GM18873 (cell line): ENCODE data around the gene ZNF385D.

Experiments
- ATAC-seq: cut with Tn5 transposase; IDR thresholded peaks from one replicate; pipeline ENCODE4 v1.9.1; 2021; ENCODE audit warnings: mild to moderate bottlenecking, moderate library complexity, moderate number of reproducible peaks; ENCODE audit not compliant: unreplicated experiment, low FRiP score

Gene ZNF385D, protein sequence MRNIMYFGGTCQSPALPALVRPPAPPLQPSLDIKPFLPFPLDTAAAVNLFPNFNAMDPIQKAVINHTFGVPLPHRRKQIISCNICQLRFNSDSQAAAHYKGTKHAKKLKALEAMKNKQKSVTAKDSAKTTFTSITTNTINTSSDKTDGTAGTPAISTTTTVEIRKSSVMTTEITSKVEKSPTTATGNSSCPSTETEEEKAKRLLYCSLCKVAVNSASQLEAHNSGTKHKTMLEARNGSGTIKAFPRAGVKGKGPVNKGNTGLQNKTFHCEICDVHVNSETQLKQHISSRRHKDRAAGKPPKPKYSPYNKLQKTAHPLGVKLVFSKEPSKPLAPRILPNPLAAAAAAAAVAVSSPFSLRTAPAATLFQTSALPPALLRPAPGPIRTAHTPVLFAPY

DNA sequence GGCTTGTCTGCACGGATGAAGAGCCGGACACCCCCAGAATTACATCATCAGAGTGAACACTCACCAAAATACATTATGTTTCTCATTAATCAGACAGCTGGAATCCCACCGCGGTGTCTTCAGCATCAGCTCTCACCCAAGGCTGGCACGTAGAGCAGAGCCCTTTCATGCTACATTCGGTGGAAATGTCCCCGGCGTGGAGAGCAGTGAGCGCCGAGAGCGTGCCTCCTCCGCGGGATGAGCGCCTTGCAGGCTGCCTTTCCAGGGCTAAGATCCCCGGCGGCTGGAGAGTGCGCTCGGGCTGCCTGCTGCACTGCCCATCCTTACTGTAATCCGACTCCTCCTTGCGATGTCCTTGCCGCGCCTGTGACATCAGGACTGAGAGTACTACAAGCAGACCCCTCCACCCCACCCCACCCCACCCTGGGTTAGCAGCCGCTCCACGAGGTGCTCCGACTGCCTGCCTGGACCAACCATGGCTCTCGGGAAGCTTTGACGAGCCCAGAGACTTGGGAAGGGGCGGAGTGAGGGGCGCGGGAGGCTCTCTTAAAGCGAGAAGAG lies at the start of gene ZNF385D:
TSS of gene ZNF385D (minus strand) at position 380 of the 561 bp plus-strand sequence. CDS start at position 86, 294 bp downstream.
- ATAC-seq = no peak

DNA sequence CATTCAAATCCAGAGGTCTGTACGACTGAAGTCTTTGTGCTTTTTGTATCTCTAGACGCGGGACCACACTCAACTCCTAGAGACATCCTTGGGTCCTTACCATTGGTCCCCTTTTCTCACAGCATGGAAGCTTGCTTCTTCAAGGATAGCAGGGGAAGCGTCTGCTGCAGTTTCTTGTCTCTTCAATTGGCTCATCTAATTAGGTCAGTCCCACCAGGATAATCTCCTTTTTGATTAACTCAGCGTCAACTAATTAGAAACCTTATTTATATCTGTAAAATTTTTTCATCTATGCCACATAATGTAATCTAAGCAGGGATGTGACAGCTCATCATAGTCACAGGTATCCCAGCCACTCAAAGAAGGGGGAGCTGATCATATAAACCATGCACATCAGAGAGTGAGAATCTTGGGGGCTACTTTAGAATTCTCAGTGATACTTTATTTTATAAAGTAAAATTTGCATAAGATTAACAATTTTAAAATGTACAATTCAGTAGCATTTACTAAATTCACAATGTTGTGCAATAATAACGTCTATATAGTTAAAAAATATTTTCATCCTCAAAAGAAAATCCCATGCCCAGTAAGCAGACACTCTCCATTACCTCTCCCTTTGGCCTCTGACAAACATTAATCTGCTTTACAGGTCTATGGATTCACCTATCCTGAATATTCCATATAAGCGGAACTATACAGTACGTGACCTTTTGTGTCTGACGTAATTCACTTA lies 47.5 kb upstream of the ZNF385D start:
- no peak for ATAC-seq

DNA sequence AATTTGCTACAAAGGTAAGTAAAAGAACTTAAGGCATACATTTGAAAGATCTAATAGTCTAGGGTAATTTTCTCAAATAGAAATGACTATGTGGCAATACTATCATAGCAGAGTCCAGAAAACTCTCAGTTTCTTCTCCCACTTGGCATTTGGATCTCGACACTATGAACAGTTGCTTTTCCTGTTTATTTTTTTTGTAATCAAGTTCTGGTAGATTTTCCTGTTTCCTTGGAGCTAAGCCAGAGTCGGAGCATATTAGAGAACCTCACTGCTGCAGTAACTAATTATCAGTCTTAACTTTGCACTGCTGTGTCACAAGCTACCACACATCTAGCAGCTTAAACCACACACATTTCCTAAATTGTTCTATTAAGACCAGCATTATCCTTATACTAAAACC lies 44.9 kb upstream of the ZNF385D start:
- no peak for ATAC-seq

DNA sequence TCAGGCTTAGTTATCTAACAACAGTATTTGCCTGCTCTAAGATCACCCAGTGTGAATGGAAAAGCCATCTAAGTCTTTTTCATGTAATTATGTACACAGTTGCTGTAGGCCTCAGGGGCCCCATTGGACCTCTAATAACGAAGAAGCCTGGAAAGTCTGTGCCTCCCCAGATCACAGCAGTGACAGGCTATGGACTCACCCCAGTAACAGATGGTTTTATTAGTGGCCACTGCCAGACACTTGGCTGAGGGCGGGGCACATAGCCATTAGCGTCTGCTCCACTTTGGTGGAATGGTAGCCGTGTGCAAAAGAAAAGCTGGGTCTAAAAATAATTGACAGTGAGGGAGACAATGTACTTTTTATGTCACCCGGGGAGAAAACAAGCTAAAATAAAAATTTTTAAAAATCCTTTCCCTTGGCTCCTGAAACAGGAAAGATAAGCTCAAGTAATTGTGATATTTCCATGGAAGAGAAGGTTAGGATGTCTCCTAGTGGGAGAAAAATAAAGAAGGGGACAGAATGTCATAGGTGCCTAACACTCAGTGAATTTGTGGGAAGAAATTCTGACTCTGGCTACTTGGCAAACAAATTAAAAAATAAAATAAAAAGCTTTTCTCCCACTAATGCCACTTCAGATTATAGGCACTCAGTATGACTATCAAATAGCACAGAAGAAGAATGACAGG lies 44.3 kb upstream of the ZNF385D start:
- ATAC-seq = no peak

DNA sequence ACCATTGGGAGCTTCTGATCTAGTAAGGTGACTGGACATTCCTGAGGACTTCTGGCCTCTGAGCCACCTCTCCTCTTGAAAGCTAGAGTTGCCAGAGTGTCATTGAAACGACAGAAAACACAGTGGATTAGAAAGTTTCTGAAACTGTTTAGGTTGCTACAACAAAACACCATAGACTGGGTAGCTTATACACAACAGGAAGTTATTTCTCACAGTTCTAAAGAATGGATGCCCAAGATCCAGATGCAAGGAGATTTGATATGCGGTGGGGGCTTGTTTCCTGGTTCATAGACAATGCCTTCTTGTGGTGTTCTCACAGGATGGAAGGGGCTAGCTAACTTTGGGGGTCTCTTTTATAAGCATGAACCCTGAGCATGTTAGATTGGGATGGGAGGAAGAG lies 43.3 kb upstream of the ZNF385D start:
- no peak for ATAC-seq

DNA sequence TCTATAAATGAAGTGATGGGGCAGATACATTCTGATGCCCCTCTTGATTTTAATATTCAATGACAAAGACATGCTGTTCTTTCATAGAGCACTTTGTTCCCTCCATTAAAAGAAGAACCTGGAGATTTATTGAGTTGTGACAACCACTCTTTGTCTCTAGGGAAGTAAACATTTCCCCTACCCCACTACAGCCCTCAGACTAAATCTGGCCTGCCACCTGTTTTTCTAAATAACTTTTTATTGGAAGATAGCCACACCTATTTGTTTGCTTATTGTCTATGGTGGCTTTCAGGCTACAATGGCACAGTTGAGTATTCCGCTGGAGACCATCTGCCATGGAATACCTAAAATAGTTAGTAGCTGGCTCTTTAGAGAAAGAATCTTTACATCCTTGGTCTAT lies 41.2 kb upstream of the ZNF385D start:
- ATAC-seq = no peak

DNA sequence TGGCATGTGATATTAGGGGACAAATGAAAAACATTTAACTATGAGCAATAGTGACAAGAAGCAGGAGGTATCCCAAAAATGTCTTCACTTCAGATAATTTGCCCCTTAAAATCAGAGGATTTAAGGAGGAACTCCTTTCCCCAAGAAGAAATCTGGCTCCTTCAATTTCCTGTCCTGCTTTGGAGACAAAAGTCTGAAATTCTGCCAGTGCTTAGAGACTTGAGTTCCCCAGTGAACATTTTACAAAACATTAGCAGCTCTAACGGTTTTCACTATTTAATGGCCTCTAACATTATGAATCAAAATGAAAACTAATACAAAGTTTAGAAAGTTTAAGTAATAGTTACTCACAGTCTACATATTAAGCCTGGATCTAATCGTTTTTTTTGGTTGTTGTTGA lies 40.3 kb upstream of the ZNF385D start:
- no peak for ATAC-seq

DNA sequence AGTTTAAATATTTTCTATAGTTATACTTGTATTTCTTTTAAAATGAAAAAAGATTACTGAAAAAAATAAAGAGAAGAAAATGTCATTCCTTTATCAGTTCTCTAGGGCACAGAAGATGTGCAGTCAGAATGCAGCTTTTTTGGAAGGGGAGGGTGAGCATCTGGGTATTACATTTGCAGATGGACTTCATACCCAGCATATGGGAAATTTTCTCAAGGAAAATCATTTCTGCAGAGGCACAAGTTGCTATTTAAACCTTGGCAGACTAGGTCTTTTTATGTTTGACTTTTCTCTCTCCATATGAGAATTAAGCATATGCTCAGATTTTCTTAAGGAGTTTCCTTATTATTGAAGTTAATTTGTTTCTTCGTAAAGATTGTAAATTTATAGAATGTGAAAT lies 39.5 kb upstream of the ZNF385D start:
- ATAC-seq = no peak

DNA sequence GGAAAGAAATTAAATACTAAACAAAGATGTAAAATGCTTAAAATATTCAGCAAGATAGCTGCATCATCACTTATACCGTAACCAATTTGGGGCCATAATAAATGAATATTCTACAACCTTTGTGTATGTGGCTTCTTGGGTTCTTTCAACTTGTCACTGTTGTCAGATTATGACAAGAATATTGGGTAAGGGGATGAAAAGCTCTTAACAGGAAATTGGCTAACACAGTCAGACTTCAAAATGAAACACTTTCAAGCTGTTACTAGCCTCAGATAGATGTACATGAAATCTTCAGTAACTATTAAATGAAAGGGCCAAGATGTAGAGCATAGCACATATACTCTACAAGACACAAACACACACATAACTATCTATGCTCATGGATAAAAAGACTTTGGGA lies 38.7 kb upstream of the ZNF385D start:
- no peak for ATAC-seq

DNA sequence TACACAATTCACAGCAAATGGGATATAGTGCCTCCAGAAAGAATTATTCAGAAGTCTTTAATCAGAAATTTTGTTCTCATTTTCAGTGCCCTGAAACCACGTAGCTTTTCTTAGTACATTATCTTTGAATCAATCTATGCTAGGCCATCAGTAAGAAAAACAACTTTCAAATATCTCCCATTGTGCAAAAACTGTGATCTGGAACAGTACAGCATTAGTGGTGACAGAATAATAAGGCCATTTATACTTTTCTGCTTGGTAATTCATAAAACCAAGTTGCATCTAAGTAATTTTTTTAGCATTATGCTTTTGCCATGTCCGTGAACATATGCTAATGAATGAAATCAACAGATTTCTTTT lies 35.4 kb upstream of the ZNF385D start:
- no peak for ATAC-seq

DNA sequence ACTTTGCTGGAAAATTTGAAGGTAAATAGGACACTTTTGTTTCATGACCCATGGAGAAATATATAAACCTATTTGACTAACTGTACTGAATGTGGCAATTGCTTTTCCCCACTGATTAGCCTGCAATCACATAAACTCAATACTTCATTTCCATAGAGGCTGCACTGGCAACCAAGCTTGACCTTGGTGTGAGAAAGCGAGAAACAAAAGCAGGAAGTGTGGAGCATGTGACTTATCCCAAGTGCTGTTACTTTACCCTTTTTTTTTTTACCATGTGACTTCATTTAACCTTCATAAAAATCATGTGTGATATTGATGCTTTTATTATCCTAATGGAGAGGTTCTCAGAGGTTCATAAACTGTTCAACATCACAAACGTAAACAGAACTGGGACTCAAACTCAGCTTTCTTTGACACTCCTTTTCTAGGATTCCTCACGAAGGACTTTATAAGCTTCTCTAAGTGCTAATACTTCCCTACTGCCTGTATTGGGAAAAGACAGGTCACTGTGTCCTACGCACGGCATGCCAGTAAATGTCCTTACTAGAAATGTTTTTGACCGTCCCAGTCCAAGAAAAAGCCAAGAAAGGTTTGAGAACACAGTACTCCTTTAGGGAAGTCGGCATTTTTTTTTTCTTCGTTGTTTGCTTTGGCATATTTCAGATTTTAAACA lies 34.9 kb upstream of the ZNF385D start:
- ATAC-seq = no peak

DNA sequence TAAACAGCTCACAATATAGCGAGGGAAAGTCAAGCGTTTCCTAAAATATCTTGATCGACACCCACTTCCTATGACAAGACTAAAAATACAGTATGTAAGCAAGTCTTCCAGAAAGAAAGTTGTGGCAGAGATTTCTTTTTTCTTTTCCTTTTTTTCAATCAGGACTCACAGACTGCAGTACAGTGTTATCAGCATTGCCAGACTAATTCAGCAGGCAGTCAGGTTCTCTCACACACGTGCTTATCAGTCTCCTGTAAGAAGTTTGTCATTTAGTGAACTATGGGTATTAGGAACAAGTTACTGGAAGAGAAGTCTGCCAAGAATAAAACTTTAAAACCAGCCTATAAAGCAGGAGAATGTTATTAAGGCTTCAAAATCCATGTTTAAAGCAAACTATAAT lies 32.8 kb upstream of the ZNF385D start:
- ATAC-seq = no peak

DNA sequence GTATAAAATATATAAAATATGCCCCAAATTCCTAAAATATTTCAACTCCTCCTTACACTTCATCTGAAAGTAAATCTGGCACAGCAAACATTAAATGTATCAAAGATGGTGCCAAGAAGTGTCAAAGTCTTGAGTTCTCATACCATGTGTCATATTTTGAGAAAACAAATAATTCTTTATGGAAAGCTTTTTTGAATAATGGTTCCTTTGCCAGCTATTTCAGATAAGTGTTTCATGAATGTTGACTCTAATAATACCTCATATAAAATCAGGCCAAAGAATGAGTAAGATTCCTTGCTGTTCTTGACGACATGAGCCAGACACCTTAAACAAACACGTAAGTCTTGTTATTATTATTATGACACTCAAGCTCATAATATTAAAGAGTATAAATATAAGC lies 30.3 kb upstream of the ZNF385D start:
- ATAC-seq = no peak

DNA sequence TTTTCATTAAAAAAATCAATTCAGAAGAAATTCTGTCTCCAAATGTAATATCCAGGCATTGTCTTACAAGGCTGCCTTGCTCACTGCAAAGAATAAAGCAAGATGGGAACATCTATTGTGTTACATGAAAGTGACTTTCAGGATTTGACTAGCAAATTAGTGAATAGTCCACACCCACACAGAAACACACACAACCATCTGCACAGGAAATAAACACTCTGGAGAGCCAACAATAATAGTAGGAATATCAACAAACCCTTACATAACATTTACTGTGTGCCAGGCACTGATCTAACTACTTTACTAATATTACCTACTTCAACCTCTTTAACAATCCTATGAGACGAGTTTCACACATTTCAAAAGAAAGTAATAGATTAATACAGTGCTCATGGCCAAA lies 28.9 kb upstream of the ZNF385D start:
- no peak for ATAC-seq

DNA sequence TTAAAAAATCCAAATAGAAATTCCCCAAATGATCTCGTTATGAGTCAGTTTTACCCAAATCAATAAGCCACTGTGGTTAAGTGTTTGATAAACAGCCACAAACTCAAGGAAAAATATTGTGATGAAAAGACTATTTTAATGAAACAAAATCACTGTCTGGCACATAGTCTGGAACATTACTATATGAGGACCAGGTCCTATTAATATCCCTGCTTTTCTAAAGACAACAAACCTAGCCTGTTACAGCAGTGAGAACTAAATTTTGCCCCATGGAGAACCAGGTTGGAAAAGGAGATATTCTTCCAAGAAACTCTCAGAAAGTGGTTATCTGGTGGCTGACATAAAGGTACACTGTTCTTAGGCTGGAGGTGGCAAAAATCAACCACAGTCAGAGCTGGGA lies 27.7 kb upstream of the ZNF385D start:
- no peak for ATAC-seq

DNA sequence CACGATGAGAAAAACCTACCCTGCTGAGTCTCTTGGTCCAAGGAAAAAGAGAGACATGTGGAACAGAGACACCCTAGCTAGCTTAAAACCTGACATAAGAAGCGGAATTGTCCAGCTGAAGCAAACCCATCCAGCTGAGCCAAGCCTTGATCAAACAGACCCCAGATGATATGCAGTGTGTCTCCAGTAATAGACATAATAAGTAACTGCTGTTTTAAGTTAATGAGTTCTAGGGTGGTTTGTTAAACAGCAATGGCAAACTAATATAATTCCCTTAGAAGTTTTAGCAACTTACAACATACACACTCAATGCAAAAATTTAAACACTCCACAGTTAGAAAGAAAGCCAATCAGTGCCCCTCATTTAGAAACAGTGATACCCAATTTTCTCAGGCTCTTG lies 26.8 kb upstream of the ZNF385D start:
- ATAC-seq = no peak

DNA sequence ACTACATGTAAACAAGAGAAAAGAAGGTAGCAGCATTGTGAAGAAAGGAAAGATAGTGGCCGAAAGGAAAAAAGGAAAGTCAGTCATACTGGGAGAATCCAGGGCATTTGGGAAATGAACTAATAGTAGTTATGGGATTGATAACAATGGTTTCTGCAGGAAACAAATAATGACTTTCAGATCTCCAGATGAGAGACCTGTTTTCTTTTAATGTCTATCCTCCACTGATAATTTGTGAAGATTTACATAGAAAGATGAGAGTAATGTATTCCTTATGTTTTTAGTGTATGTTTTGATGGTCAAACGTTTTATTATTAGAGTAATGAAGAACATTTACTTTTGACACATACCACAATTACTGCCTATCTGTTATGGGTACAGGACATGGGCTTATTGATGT lies 15.0 kb upstream of the ZNF385D start:
- no peak for ATAC-seq

DNA sequence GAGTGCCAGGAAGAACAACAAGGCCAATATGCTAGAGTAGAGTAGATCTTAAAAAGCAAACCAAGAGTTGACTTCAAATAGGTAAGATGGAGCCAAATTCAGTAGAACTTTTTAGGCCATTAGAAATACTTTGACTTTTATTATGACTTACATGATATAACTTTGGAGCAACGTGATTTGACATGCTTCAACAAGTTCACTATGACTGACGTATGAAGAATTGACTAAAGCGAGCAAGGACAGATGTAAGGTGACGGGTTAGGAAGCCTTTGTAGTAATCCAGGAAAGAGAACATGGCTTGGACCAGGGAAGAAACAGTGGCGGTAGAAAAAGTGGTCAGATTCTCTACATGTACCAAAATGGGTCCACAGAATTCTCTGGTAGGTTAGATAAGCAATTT lies 4.9 kb upstream of the ZNF385D start:
- ATAC-seq = no peak

DNA sequence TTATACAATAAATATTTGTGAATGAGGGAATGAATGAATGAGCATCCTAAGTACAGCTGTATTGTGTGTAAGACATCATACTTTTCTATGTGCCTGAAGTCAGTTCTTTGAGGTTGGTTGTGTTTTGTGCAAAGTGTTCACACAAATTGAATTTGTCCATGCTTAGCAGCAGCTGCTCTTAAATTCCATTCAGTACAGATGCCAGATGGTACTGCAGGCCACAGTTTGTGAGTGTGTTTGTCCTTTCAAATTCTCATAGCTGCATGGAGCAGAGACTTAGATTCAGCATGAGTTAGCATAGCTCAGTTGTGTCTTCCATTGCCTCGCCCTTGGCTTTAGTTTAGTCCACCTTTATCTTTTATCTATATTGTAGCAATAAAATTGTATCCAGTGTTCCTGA lies 3.8 kb upstream of the ZNF385D start:
- no peak for ATAC-seq

DNA sequence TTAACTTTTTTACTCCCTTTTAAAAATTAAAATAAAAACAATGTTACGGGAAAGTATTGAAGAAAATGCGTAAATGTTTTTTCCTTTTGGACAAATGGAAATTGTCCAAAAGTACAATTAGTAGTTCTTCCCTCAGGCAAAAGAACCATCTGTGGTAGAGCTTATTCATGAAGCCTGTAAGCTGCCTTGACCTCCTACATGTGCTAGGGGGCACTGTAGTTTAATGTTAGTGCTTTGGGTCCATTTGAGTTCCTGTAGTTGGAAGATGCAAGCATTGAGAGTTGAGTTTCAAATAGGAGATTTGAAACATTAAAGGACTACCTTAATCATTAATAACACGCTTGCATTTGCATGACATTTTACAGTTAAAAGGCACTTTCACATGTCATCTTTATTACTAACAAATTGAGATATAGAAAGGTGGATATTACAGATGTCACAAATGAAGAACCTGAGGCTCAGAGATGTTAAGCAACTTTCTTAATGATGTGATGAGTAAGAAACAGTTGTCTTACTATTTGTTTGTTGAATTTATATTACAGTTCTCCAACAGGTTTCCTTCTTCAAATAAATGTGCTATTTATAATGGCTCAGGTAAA lies 1.8 kb upstream of the ZNF385D start:
- no peak for ATAC-seq
